ENCODE results near the gene ZNF548.

ZNF548 gene

DNA sequence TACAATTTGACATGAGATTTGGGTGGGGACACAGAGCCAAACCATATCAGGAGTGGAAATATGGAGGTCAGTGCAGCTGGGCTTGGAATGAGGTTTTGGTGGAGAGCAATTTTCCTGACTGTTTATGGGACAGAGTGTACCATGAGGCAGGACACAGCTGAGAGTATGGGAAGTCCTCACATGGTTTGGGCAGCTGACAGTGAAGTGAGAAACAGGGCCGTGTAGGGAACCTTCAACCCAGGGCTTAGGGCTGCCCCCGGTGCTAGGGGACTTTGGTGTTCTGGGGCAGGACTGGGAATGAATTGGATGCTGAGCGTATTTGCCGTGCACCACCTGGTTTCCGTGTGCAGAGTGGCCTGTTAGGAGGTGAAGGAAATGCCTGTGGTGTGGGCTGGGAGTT is 6.1 kb downstream of the ZNF548 start:
- no peak overlapping the region for H3K4me3 ChIP-seq (ENCODE audit: insufficient read depth, low read depth, low read length)
- WGBS, 2 experiments, result 93 to 96% methylated on average over 5 of the region's 5 CpGs
- H3K4me1 ChIP-seq (ENCODE audit: control insufficient read depth, insufficient read depth, low read length), result peaks cover 2% of the 10 kb centered on the region
- no peaks in the 10 kb centered on the region for H3K9me3 ChIP-seq (ENCODE audit: control insufficient read depth, low read length)
- H3K27ac ChIP-seq (ENCODE audit: insufficient read depth, low read depth, low read length, poor library complexity, severe bottlenecking), result no peak overlapping the region
- H3K27me3 ChIP-seq (ENCODE audit: control insufficient read depth, insufficient read depth, low read length, poor library complexity, severe bottlenecking), result no peaks in the 10 kb centered on the region
- H3K36me3 ChIP-seq (ENCODE audit: control insufficient read depth, insufficient read depth, low read length), result peaks cover 32% of the 10 kb centered on the region

DNA sequence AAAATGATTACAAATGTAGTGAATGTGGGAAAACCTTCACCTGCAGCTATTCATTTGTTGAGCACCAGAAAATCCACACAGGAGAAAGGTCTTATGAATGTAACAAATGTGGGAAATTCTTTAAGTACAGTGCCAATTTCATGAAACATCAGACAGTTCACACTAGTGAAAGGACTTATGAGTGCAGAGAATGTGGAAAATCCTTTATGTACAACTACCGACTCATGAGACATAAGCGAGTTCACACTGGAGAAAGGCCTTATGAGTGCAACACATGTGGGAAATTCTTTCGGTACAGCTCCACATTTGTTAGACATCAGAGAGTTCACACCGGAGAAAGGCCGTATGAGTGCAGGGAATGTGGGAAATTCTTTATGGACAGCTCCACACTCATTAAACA is 9.2 kb downstream of the ZNF548 start:
- H3K36me3 ChIP-seq (ENCODE audit: control insufficient read depth, insufficient read depth, low read length), result peaks cover 32% of the 10 kb centered on the region
- 91 to 97% methylated on average over 5 of the region's 5 CpGs for WGBS, 2 experiments
- H3K4me3 ChIP-seq (ENCODE audit: insufficient read depth, low read depth, low read length), result no peak overlapping the region
- no peaks in the 10 kb centered on the region for H3K9me3 ChIP-seq (ENCODE audit: control insufficient read depth, low read length)
- H3K27ac ChIP-seq (ENCODE audit: insufficient read depth, low read depth, low read length, poor library complexity, severe bottlenecking), result no peak overlapping the region
- H3K27me3 ChIP-seq (ENCODE audit: control insufficient read depth, insufficient read depth, low read length, poor library complexity, severe bottlenecking), result no peaks in the 10 kb centered on the region
- no peaks in the 10 kb centered on the region for H3K4me1 ChIP-seq (ENCODE audit: control insufficient read depth, insufficient read depth, low read length)

DNA sequence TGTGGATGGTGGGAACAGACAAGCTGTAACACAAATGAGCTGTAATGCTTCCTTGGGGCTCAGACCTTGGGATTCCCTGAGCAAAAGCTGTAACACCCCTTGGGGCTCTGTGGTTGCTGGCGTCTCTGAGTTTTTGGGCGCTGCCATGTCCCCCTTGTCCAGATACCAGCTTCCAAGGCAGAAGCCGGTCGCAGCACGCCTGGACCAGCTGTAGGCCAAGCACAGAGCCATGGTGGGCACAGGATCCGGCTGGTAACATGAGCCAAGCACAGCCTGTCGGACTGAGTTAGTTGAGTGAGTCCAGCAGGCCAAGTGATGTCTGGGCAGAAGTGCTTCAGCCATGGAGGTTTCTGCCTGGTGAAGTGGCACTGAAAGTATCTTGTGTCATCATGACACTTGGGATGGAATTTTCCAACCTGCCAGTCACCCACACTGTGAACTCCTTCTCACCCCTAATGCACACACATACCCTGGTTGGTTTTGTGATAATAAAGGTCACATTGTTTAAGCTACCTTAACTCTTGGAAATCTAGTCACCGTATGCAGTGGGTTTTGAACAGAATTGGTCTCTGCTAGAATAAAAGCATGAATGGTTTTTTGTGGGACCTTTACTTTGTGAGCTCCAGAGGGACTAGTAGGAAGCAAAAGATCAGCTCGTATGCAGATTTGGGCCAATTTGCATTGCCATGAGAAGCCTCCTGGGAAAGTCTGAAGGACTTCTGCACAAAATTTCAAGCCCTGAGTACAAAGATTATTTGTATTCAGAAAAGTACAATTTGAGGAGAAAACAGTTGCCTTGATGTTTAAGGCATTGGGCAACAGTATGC is 14.3 kb downstream of the ZNF548 start:
- Histone ChIP-seq H3K36me3 (ENCODE audit: control insufficient read depth, insufficient read depth, low read length) (peaks cover 9% of the 10 kb centered on the region), H3K4me1 (ENCODE audit: control insufficient read depth, insufficient read depth, low read length) (no peaks in the 10 kb centered on the region), H3K4me3 (ENCODE audit: insufficient read depth, low read depth, low read length) (no peak overlapping the region), H3K9me3 (ENCODE audit: control insufficient read depth, low read length) (no peaks in the 10 kb centered on the region), H3K27me3 (ENCODE audit: control insufficient read depth, insufficient read depth, low read length, poor library complexity, severe bottlenecking) (no peaks in the 10 kb centered on the region), H3K27ac (ENCODE audit: insufficient read depth, low read depth, low read length, poor library complexity, severe bottlenecking) (no peak overlapping the region)
- 92% methylated on average over 9 of the region's 9 CpGs for WGBS, 2 experiments

DNA sequence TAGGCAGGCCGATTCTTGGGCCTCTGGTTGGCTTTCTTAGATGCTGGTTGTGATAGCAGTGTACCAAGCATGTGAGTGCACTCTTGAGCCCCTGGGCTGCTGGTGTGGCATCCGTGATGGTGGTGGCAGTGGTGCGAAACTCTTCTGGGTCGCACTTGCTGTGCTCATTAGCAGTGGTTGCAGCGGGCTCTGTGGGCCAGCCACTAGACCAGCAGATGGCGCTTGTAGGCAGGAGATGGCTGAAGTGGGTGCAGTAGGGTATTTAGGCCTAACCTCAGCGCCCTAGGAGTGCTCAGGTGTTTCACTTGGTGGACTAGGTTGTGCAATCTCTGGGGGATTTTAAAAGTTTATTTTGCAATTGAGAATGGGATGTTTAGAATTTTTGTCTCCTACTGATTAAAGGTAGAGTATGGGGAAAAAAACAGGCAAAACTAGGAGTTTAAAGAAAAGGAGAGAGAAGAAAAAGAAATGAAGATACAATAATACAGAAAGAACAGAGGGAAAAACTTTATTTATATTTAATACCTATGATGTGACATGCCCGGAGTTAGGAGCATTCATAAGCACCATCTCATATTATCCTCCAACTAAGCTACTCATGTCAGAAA is 17.0 kb downstream of the ZNF548 start:
- no peaks in the 10 kb centered on the region for H3K36me3 ChIP-seq (ENCODE audit: control insufficient read depth, insufficient read depth, low read length)
- H3K27me3 ChIP-seq (ENCODE audit: control insufficient read depth, insufficient read depth, low read length, poor library complexity, severe bottlenecking), result no peaks in the 10 kb centered on the region
- peaks cover 4% of the 10 kb centered on the region for H3K4me1 ChIP-seq (ENCODE audit: control insufficient read depth, insufficient read depth, low read length)
- no peak overlapping the region for H3K27ac ChIP-seq (ENCODE audit: insufficient read depth, low read depth, low read length, poor library complexity, severe bottlenecking)
- WGBS, 2 experiments, result 18 to 20% methylated on average over 7 to 8 of the region's 8 CpGs
- H3K4me3 ChIP-seq (ENCODE audit: insufficient read depth, low read depth, low read length), result no peak overlapping the region
- no peaks in the 10 kb centered on the region for H3K9me3 ChIP-seq (ENCODE audit: control insufficient read depth, low read length)

DNA sequence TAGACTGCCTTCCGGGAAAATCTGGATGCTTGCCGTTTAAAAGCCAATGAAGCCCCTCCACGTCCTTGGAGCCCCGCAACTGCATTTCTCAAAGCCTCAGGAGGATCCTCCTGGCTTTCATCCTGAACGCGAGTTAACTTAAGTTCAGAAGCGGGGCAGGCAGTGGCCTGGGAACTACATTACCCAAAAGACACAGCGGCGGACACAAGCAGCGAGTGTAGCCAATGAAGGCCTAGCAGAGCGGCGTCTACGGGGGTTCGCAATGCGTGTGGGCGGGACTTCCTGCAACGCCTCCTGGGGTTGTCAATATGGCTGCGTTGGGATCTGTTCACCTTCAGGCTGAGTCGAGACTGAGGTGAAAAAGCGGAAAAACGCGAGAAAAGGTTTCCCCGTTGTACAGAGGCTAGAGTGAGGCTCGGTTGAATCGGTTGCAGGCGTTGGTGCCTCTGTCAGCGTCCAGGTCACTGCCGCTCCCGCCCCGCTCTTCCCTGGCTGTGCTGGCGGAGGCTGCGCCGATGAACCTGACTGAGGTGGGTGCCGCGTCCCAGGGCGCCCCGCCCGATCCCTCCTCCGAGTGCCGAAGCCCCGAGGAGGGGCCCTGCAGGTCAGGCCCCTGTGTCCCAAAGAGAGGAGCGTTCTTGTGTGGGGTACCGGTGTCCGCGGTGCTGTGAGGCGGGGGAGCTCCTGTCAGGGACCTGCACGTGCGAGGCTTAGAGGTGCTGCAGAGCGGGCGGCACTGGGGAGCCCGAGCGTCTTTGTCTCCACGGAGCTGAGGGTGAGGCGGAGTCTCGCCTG is 21.4 kb downstream of the ZNF548 start, which contains the start of gene ZNF17:
ZNF17 (plus strand) TSS at position 285 of the 795 bp plus-strand sequence. CDS start 2,455 bp downstream, outside the sequence.
- no peak within 1 kb of the TSS for H3K27ac ChIP-seq (ENCODE audit: insufficient read depth, low read depth, low read length, poor library complexity, severe bottlenecking)
- no peaks in the 10 kb centered on the region for H3K36me3 ChIP-seq (ENCODE audit: control insufficient read depth, insufficient read depth, low read length)
- WGBS, 2 experiments, result 1% methylated on average over 55 of the region's 55 CpGs
- H3K27me3 ChIP-seq (ENCODE audit: control insufficient read depth, insufficient read depth, low read length, poor library complexity, severe bottlenecking), result no peaks in the 10 kb centered on the region
- peak within 1 kb of the TSS; percentile 84 for H3K4me3 ChIP-seq (ENCODE audit: insufficient read depth, low read depth, low read length)
- peaks cover 4% of the 10 kb centered on the region for H3K4me1 ChIP-seq (ENCODE audit: control insufficient read depth, insufficient read depth, low read length)
- no peaks in the 10 kb centered on the region for H3K9me3 ChIP-seq (ENCODE audit: control insufficient read depth, low read length)

DNA sequence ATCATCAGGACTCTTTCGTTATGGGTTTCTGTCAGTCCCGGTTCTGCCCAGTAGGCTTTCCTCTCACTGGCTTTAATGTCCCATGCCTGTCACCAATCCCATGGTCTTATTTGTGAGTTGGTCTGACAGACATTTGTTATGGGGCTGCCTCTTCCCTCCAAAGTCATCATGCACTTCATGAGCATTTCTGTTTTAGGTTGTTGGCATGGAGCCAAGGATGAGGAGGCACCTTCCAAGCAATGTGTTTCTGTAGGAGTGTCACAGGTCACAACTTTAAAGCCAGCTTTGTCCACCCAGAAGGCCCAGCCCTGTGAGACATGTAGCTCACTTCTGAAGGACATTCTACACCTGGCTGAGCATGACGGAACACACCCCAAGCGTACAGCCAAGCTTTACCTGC is 29.8 kb downstream of the ZNF548 start:
- Histone ChIP-seq H3K4me3 (ENCODE audit: insufficient read depth, low read depth, low read length) (no peak overlapping the region), H3K4me1 (ENCODE audit: control insufficient read depth, insufficient read depth, low read length) (no peaks in the 10 kb centered on the region), H3K27me3 (ENCODE audit: control insufficient read depth, insufficient read depth, low read length, poor library complexity, severe bottlenecking) (no peaks in the 10 kb centered on the region), H3K27ac (ENCODE audit: insufficient read depth, low read depth, low read length, poor library complexity, severe bottlenecking) (no peak overlapping the region), H3K36me3 (ENCODE audit: control insufficient read depth, insufficient read depth, low read length) (peaks cover 13% of the 10 kb centered on the region), H3K9me3 (ENCODE audit: control insufficient read depth, low read length) (no peaks in the 10 kb centered on the region)
- 93 to 95% methylated on average over 4 of the region's 4 CpGs for WGBS, 2 experiments

DNA sequence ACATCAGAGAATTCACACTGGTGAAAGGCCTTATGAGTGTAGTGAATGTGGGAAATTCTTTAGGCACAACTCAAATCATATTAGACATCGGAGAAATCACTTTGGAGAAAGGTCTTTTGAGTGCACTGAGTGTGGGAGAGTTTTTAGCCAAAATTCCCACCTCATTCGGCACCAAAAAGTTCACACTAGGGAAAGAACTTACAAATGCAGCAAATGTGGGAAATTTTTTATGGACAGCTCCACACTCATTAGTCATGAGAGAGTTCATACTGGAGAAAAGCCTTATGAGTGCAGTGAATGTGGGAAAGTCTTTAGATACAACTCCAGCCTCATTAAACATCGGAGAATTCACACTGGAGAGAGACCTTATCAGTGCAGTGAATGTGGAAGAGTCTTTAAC is 31.4 kb downstream of the ZNF548 start:
- Histone ChIP-seq H3K4me1 (ENCODE audit: control insufficient read depth, insufficient read depth, low read length) (no peaks in the 10 kb centered on the region), H3K9me3 (ENCODE audit: control insufficient read depth, low read length) (no peaks in the 10 kb centered on the region), H3K4me3 (ENCODE audit: insufficient read depth, low read depth, low read length) (no peak overlapping the region), H3K36me3 (ENCODE audit: control insufficient read depth, insufficient read depth, low read length) (peaks cover 13% of the 10 kb centered on the region), H3K27ac (ENCODE audit: insufficient read depth, low read depth, low read length, poor library complexity, severe bottlenecking) (no peak overlapping the region), H3K27me3 (ENCODE audit: control insufficient read depth, insufficient read depth, low read length, poor library complexity, severe bottlenecking) (no peaks in the 10 kb centered on the region)
- 95 to 100% methylated on average over 1 to 3 of the region's 3 CpGs for WGBS, 2 experiments

DNA sequence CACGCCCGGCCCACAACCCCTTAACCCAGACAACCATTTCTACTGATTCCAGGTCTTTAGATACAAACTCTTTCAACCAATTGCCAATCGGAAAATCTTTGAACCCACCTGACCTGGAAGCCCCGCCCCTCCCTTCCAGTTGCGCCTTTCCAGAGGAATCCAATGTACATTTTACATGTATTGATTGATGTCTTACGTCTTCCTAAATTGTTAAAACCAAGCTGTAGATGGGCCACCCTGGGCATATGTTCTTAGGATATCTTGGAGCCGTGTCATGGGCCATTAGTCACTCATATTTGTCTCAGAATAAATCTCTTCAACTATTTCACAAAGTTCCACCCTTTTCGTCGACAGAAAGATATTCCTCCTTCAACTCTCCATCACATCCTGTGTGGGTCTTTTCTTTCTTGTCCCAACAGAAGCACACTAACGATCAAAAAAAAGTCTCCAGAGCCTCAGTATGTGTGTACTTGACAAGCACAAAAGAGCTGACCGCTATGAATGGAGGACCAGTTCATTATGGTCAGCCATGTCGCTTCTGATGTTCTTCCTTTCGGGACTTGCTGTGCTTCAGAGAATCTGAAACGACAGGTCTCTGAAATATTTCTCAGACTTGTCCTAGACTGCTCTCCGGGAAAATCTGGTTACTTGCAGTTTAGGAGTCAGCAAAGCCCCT is 44.9 kb downstream of the ZNF548 start:
- Histone ChIP-seq H3K36me3 (ENCODE audit: control insufficient read depth, insufficient read depth, low read length) (peaks cover 8% of the 10 kb centered on the region), H3K4me3 (ENCODE audit: insufficient read depth, low read depth, low read length) (peak overlapping the region; percentile 97), H3K4me1 (ENCODE audit: control insufficient read depth, insufficient read depth, low read length) (no peaks in the 10 kb centered on the region), H3K27me3 (ENCODE audit: control insufficient read depth, insufficient read depth, low read length, poor library complexity, severe bottlenecking) (no peaks in the 10 kb centered on the region), H3K27ac (ENCODE audit: insufficient read depth, low read depth, low read length, poor library complexity, severe bottlenecking) (peak overlapping the region; percentile 22), H3K9me3 (ENCODE audit: control insufficient read depth, low read length) (no peaks in the 10 kb centered on the region)
- 49 to 51% methylated on average over 15 of the region's 15 CpGs for WGBS, 2 experiments

DNA sequence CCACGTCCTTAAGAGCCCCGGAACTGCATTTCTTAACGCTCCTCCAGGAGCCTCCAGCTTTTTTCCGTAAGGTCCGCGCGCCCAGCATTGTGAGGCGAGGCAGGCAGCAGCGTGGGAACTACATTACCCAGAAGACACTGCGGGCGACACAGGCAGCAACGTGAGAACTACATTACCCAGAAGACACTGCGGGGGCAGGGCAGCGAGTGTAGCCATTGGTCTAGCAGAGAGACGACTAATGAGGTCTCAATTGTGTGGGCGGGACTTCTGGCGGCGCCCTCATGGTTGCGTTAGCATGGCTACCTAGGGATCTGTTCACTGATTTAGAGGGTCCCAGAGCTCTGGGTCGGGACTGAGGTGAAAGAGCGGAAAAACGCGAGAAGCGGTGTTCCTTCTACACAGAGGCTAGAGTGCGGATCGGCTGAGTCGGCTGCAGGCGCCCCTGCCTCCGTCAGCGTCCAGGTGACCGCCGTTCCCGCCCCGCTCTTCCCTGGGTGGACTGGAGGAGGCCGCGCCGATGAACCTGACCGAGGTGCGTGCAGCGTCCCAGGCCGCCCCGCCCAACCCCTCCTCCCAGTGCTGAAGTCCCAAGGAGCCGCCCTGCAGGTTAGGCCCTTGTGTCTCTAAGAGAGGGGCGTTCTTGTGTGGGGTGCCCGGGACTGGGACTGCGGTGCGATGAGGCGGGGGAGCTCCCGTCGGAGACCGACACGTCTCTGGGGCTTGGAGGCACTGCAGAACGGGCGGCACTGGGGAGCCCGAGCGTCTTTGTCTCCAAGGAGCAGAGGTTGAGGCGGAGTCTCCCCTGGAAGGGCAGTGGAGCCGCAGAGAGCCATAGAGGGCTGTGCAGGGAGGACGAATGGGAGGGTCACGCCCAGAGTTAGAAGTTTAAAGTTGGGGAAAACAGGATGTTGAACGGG is 45.7 kb downstream of the ZNF548 start, which contains the start of gene ZNF749:
ZNF749 (plus strand) TSS at position 264 of the 917 bp plus-strand sequence; CDS start at position 518, 254 bp downstream.
- Histone ChIP-seq H3K4me1 (ENCODE audit: control insufficient read depth, insufficient read depth, low read length) (no peaks in the 10 kb centered on the region), H3K27ac (ENCODE audit: insufficient read depth, low read depth, low read length, poor library complexity, severe bottlenecking) (peak within 1 kb of the TSS; percentile 26), H3K36me3 (ENCODE audit: control insufficient read depth, insufficient read depth, low read length) (peaks cover 8% of the 10 kb centered on the region), H3K27me3 (ENCODE audit: control insufficient read depth, insufficient read depth, low read length, poor library complexity, severe bottlenecking) (no peaks in the 10 kb centered on the region), H3K4me3 (ENCODE audit: insufficient read depth, low read depth, low read length) (peak within 1 kb of the TSS; percentile 97), H3K9me3 (ENCODE audit: control insufficient read depth, low read length) (no peaks in the 10 kb centered on the region)
- WGBS, 2 experiments, result 0% methylated on average over 61 of the region's 61 CpGs

All from ectodermal cell (in vitro differentiated cells).